ENCODE data around the gene RBBP9.
"Not testable (repeated sequence)": the region's sequence is repeated elsewhere in the genome, so short reads cannot be mapped to it uniquely, and the experiment has no call there.

RBBP9 gene

GRCh38 chr20:18507218-18508191, 10.5 kb upstream of the RBBP9 start, which contains the start of gene SEC23B:
TSS of gene SEC23B (plus strand) at chr20:18507940. CDS start at chr20:18510836, 2,896 bp downstream.
- H3K4me3 ChIP-seq (ENCODE audit: low read depth, low read length), result peak within 1 kb of the TSS; percentile 86
- TF ChIP-seq CTCF (IDR thresholded peaks at IDR 0.05; ENCODE audit: control insufficient read depth, extremely low read depth, insufficient read depth), result no peak
- DNase-seq (ENCODE audit: low read depth), result peak; percentile 97

GRCh38 chr20:18506744-18507143, 9.7 kb upstream of the RBBP9 start:
- no peak for TF ChIP-seq CTCF (IDR thresholded peaks at IDR 0.05; ENCODE audit: control insufficient read depth, extremely low read depth, insufficient read depth)
- peak overlapping the region; percentile 86 for H3K4me3 ChIP-seq (ENCODE audit: low read depth, low read length)
- no peak for DNase-seq (ENCODE audit: low read depth)

- no peak for DNase-seq (ENCODE audit: low read depth)
- no peak for TF ChIP-seq CTCF (IDR thresholded peaks at IDR 0.05; ENCODE audit: control insufficient read depth, extremely low read depth, insufficient read depth)
- H3K4me3 ChIP-seq (ENCODE audit: low read depth, low read length), result no peak overlapping the region
These were observed 7.5 kb upstream of the RBBP9 start for GRCh38 chr20:18504479-18505060.

GRCh38 chr20:18501672-18502071, 4.6 kb upstream of the RBBP9 start:
- not testable (repeated sequence) for H3K4me3 ChIP-seq (ENCODE audit: low read depth, low read length); DNase-seq (ENCODE audit: low read depth)

- DNase-seq (ENCODE audit: low read depth), result no peak
- TF ChIP-seq CTCF (IDR thresholded peaks at IDR 0.05; ENCODE audit: control insufficient read depth, extremely low read depth, insufficient read depth), result no peak
- no peak overlapping the region; the same call in 1 of the 2 replicates for H3K4me3 ChIP-seq (ENCODE audit: low read depth, low read length)
These were observed 578 bp upstream of the RBBP9 start for GRCh38 chr20:18497603-18498002.

- H3K4me3 ChIP-seq (ENCODE audit: low read depth, low read length), result peak overlapping the region; percentile 81
- peak; percentile 49 for DNase-seq (ENCODE audit: low read depth)
- TF ChIP-seq CTCF (IDR thresholded peaks at IDR 0.05; ENCODE audit: control insufficient read depth, extremely low read depth, insufficient read depth), result no peak
These were observed 983 bp downstream of the RBBP9 start for GRCh38 chr20:18496042-18496441.

- no peak overlapping the region for H3K4me3 ChIP-seq (ENCODE audit: low read depth, low read length)
- DNase-seq (ENCODE audit: low read depth), result no peak
- TF ChIP-seq CTCF (IDR thresholded peaks at IDR 0.05; ENCODE audit: control insufficient read depth, extremely low read depth, insufficient read depth), result no peak
These were observed 8.7 kb downstream of the RBBP9 start for GRCh38 chr20:18488301-18488700.
